Heart left ventricle (tissue), 16 donors: ENCODE data around the gene SMPD2. TPM values are rescaled to one million over a fixed set of nuclear protein-coding genes. Genes with fewer than 3 reads are reported as not detected.

Experiments used
- ATAC-seq, 4 donors: fragments of 200-7000 bp; cut with Tn5 transposase; one replicate each; pipeline ENCODE4 v1.9.1; 2020 to 2022; ENCODE audit warnings: moderate library complexity in 4 of 4, mild to moderate bottlenecking in 3 of 4, moderate number of reproducible peaks in 1 of 4
- DNase-seq, 5 donors: peaks; one replicate each; pipeline ENCODE4 v3.0.0-alpha.2; 2020
- H3K27ac ChIP-seq, 12 donors: fragments of 200-600 bp; sonication (generic) in 4 of 12; one replicate each; pipeline versions ENCODE4 v1.5.0 to v1.8.0; 2016 to 2022; ENCODE audit warnings: mild to moderate bottlenecking in 2 of 12
- H3K27me3 ChIP-seq, 9 donors: fragments of 200-600 bp; sonication (generic) in 2 of 9; one replicate each; pipeline versions ENCODE4 v1.5.1 to v1.8.0; 2016 to 2022; ENCODE audit warnings: mild to moderate bottlenecking in 3 of 9
- H3K36me3 ChIP-seq, 9 donors: fragments of 200-600 bp; sonication (generic) in 2 of 9; one replicate each; pipeline versions ENCODE4 v1.5.0 to v1.8.0; 2018 to 2022; ENCODE audit warnings: mild to moderate bottlenecking in 2 of 9
- H3K4me1 ChIP-seq, 12 donors: fragments of 200-600 bp; sonication (generic) in 4 of 12; one replicate each; pipeline versions ENCODE4 v1.5.0 to v1.8.0; 2016 to 2022; ENCODE audit warnings: mild to moderate bottlenecking in 3 of 12
- H3K4me3 ChIP-seq, 12 donors: fragments of 200-600 bp; sonication (generic) in 4 of 12; one replicate each; pipeline versions ENCODE4 v1.5.0 to v1.8.0; 2017 to 2022; ENCODE audit warnings: mild to moderate bottlenecking in 9 of 12, moderate library complexity in 4 of 12
- H3K9me3 ChIP-seq, 12 donors: fragments of 200-600 bp; sonication (generic) in 4 of 12; one replicate each; pipeline versions ENCODE4 v1.5.0 to v1.8.0; 2016 to 2022; ENCODE audit warnings: mild to moderate bottlenecking in 1 of 12
- CTCF ChIP-seq, 12 donors: fragments of 200-600 bp; sonication (generic) in 4 of 12; IDR thresholded peaks; one replicate each; pipeline versions ENCODE4 v1.5.0 to v1.8.0; 2018 to 2022; ENCODE audit warnings: antibody characterized with exemption in 12 of 12, mild to moderate bottlenecking in 5 of 12
- POLR2A ChIP-seq, 2 donors: fragments of 450-650 bp; IDR thresholded peaks; one replicate each; pipeline ENCODE4 v1.6.1; 2017; ENCODE audit warnings: antibody characterized with exemption in 2 of 2, mild to moderate bottlenecking in 2 of 2, moderate library complexity in 2 of 2
- WGBS, 4 donors: extraction: QIAGEN DNeasy Blood & Tissue Kit in 2 of 4; methylation state at CpG; one replicate each; pipeline versions ENCODE4 v1.1.5 to v1.1.7; 2013 to 2018; 5-methylcytosine and 5-hydroxymethylcytosine counted together
- intact Hi-C, 10 donors: fragments of 100-400 bp; cut with DNase I; formaldehyde crosslinking; loops; one replicate each; pipeline versions ENCODE4 v1.11.1 to v1.14.2; 2022
- polyA plus RNA-seq, 2 donors: library from polyadenylated mRNA; stranded (reverse); fragments of 200-250 nt; gene quantifications; one replicate each; pipeline ENCODE4 v1.2.3, GENCODE V29; 2013
- total RNA-seq, 9 donors: library from RNA; depleted of rRNA in 2 of 9; stranded (reverse); fragments of >200 nt in 2 of 9; fragmentation: NEBNext Ultra II Directional in 3 of 9; extraction: Animal tissue kit (Norgen Biotek cat#: 25700) in 3 of 9; gene quantifications; one replicate each; pipeline versions ENCODE4 v1.1.0 to v1.2.4, GENCODE V29; 2016 to 2023
- donor health status: ischemic (EF 13 %, LVEDD 7.1; RV severe dilation, severe dysfunction).
- donor health status: healthy with polysubstance abuse.
- donor health status: DM: no; HTN: yes; CAD: no.
- donor health status: DM: no; HTN: no; CAD: no.
- donor health status: ischemic (EF 25% LVEDD 6.9; RV normal size, moderate dysfunction).
- donor health status: ischemic (EF 25% LVEDD 5.7; RV mildly dilated, moderate dysfunction).
- donor health status: healthy.
- donor health status: DM: yes; HTN: yes; CAD: no.
- donor health status: ischemic (EF 35%, LVEDD 5.7; RV mildly dilated, moderate dysfunction).
- donor health status: nonischemic (EF 11% LVEDD 7.7; RV severe dilation, severe dysfunction).
- donor health status: DM: yes; HTN: yes; CAD: no.
- donor health status: PGD.
- donor health status: ischemic (EF 29% LVEDD 5.4; RV normal size, mild dysfunction).
- donor health status: nonischemic (EF 23%, LVEDD 6.1; RV moderate dilation, normal function).

The SMPD2 gene
- total and polyA plus RNA-seq, 11 donors, result 2.0 to 9.6 (median 4.2) TPM

- Histone ChIP-seq H3K9me3 (no peaks in the 10 kb centered on the region), H3K4me3 (no peak overlapping the region), H3K27me3 (no peaks in the 10 kb centered on the region), H3K36me3 (no peaks in the 10 kb centered on the region), H3K4me1 (no peaks in the 10 kb centered on the region), H3K27ac (no peak overlapping the region)
- intact Hi-C loops, result no loop called here
- ATAC-seq (no peak), DNase-seq (no peak)
- no peak for TF ChIP-seq POLR2A (IDR thresholded peaks at IDR 0.05)
- no peak for TF ChIP-seq CTCF (IDR thresholded peaks at IDR 0.05)
- 57 to 82% (median 64%) methylated on average over 2 of the region's 2 CpGs for WGBS, 4 donors
Observed at GRCh38 chr6:109490713-109491112, 50.2 kb downstream of the SMPD2 start.

GRCh38 chr6:109491207-109491938 is 50.8 kb downstream of the SMPD2 start:
- DNase-seq (no peak), ATAC-seq (no peak)
- no peak overlapping the region for H3K27ac ChIP-seq
- no peaks in the 10 kb centered on the region for H3K36me3 ChIP-seq
- TF ChIP-seq CTCF (IDR thresholded peaks at IDR 0.05) (no peak), POLR2A (IDR thresholded peaks at IDR 0.05) (no peak)
- 56 to 74% (median 64%) methylated on average over 5 of the region's 5 CpGs for WGBS, 4 donors
- intact Hi-C loops, result no loop called here
- no peaks in the 10 kb centered on the region for H3K4me1 ChIP-seq
- H3K9me3 ChIP-seq, result no peaks in the 10 kb centered on the region
- H3K4me3 ChIP-seq, result no peak overlapping the region
- H3K27me3 ChIP-seq, result no peaks in the 10 kb centered on the region

Other genes starting within 250 kb of the SMPD2 start
- 100 to 1,000 TPM in 7 of 9 donors, 10 to 100 TPM in 2; 82.0 to 213 (median 119) TPM for gene CD164, start 58.3 kb upstream of the SMPD2 start, total RNA-seq
- gene CD164, start 58.3 kb upstream of the SMPD2 start, polyA plus RNA-seq, result 100 to 1,000 TPM in 1 of 2 donors, 10 to 100 TPM in 1; 77.1 to 193 TPM
- 1 to 10 TPM; 1.5 to 6.5 (median 3.4) TPM for gene PPIL6, start 96 bp upstream of the SMPD2 start, total RNA-seq
- 1 to 10 TPM in 1 of 2 donors, under 1 TPM in 1; 0.42 to 4.1 TPM for gene PPIL6, start 96 bp upstream of the SMPD2 start, polyA plus RNA-seq
- 10 to 100 TPM in 2 of 9 donors, 1 to 10 TPM in 7; 4.5 to 21.9 (median 5.5) TPM for gene MICAL1, start 15.0 kb downstream of the SMPD2 start, total RNA-seq
- gene MICAL1, start 15.0 kb downstream of the SMPD2 start, polyA plus RNA-seq, result 10 to 100 TPM in 1 of 2 donors, 1 to 10 TPM in 1; 8.4 to 10.2 TPM
- gene ZBTB24, start 42.5 kb downstream of the SMPD2 start, total RNA-seq, result 1 to 10 TPM; 2.4 to 4.8 (median 3.1) TPM
- 1 to 10 TPM; 1.9 to 2.1 TPM for gene ZBTB24, start 42.5 kb downstream of the SMPD2 start, polyA plus RNA-seq